Esophagus squamous epithelium (tissue), 4 donors: ENCODE data around the gene ASIC3.

ENCODE experiments used
- CTCF ChIP-seq, 6 experiments: fragments of 450-650 bp in 4 of 6; fragments of 200-600 bp in 2 of 6; sonication (generic) in 2 of 6; IDR thresholded peaks; one replicate each; pipeline ENCODE4 v1.5.1; 2016 to 2019; ENCODE audit warnings: antibody characterized with exemption in 6 of 6, mild to moderate bottlenecking in 4 of 6, moderate library complexity in 4 of 6
- POLR2A ChIP-seq, 4 donors: fragments of 450-650 bp; IDR thresholded peaks; one replicate each; pipeline ENCODE4 v1.6.1; 2017; ENCODE audit warnings: antibody characterized with exemption in 4 of 4, mild to moderate bottlenecking in 4 of 4, moderate library complexity in 3 of 4

GRCh38 chr7:151079199-151079910, 31.0 kb downstream of the ASIC3 start:
- TF ChIP-seq CTCF (IDR thresholded peaks at IDR 0.05) (no peak), POLR2A (IDR thresholded peaks at IDR 0.05) (no peak)
